Spinal cord (tissue), 10 donors: ENCODE results near the gene PKN2. TPM values are rescaled to one million over a fixed set of nuclear protein-coding genes. Genes with fewer than 3 reads are reported as not detected.
"Not testable (repeated sequence)": the region's sequence is repeated elsewhere in the genome, so short reads cannot be mapped to it uniquely, and the experiment has no call there.

Source experiments
- DNase-seq, 6 donors: peaks; one replicate each; pipeline versions ENCODE4 v3.0.0 to v3.0.0-alpha.2; 2013 to 2015; ENCODE audit warnings: low spot score in 6 of 6, low read depth in 4 of 6
- H3K27ac ChIP-seq: one replicate; pipeline ENCODE4 v1.5.1; 2013; ENCODE audit warnings: low read depth, low read length, control low read depth
- H3K27me3 ChIP-seq: one replicate; pipeline ENCODE4 v1.6.1; 2013; ENCODE audit warnings: low read length; ENCODE audit not compliant: control insufficient read depth, insufficient read depth
- H3K36me3 ChIP-seq: one replicate; pipeline ENCODE4 v1.6.1; 2013; ENCODE audit warnings: low read length; ENCODE audit not compliant: control insufficient read depth, insufficient read depth
- H3K4me1 ChIP-seq: one replicate; pipeline ENCODE4 v1.6.1; 2013; ENCODE audit warnings: low read length; ENCODE audit not compliant: control insufficient read depth, insufficient read depth
- H3K4me3 ChIP-seq: one replicate; pipeline ENCODE4 v1.5.1; 2013; ENCODE audit warnings: low read depth, low read length, control low read depth
- H3K9me3 ChIP-seq: one replicate; pipeline ENCODE4 v1.6.1; 2013; ENCODE audit warnings: low read length; ENCODE audit not compliant: control insufficient read depth, insufficient read depth
- WGBS: methylation state at CpG from one replicate; pipeline ENCODE4 v1.1.5; 2013; ENCODE audit warnings: missing lambda C conversion rate; ENCODE audit not compliant: insufficient coverage; 5-methylcytosine and 5-hydroxymethylcytosine counted together
- polyA plus RNA-seq, 2 donors: library from polyadenylated mRNA; unstranded; fragments of 120-200 nt; gene quantifications; one replicate each; pipeline ENCODE4 v1.2.1, GENCODE V29; 2013; ENCODE audit not compliant: insufficient read length in 2 of 2
- total RNA-seq, 2 donors: library from RNA; depleted of rRNA in 1 of 2; stranded (reverse); fragments of 120-200 nt in 1 of 2; fragments of >200 nt in 1 of 2; gene quantifications; one replicate each; pipeline versions ENCODE4 v1.2.3 to v1.2.4, GENCODE V29; 2013 to 2014
- donor health status: healthy.

PKN2 gene
- total and polyA plus RNA-seq, 4 donors, result 31.8 to 54.8 (median 39.7) TPM

DNA sequence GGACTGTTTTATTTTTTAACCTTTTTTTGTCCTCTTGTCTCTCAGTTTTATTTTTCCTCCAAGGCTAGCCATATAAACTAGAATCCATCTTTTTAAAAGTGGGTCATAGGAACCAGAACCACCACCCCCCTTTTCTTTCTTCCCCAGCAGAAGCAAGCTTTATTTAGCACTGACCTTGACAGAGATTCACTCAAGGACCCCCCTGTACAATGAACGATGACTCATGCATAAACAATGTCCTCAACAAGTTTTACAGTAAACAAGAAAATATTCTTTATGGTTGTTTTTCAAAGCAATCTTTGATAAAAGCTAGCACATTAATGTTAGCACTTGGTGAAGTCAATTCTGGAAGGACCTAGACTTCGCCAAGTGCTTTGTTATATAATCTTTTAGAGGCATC, 14.1 kb downstream of the PKN2 start:
- H3K4me1 ChIP-seq, result no peaks in the 10 kb centered on the region
- H3K9me3 ChIP-seq, result no peaks in the 10 kb centered on the region
- no peak for DNase-seq
- H3K4me3 ChIP-seq, result no peak overlapping the region
- H3K36me3 ChIP-seq, result no peaks in the 10 kb centered on the region
- H3K27me3 ChIP-seq, result no peaks in the 10 kb centered on the region
- no CpG with 5 or more reads among the region's 2 CpGs for WGBS
- no peak overlapping the region for H3K27ac ChIP-seq

DNA sequence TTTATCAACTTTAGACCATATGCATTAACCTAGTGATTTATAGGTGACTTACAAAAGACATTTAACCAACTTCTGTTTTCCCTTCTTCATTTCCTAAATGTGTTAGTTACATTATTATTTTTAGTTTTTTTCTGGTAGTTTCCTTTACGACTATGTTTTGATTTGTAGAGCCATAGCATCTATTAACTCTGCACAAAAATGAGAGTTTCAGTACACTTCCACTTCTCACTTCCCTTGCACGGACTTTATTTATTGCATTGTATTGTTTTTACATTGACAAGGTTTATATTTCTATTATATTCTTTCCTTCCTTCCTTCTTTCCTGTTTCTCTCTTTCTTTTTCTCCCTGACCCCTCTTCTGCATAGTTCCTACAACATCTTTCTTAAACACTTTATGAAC, 14.7 kb downstream of the PKN2 start:
- Histone ChIP-seq H3K27me3 (no peaks in the 10 kb centered on the region), H3K4me3 (no peak overlapping the region), H3K9me3 (no peaks in the 10 kb centered on the region), H3K36me3 (no peaks in the 10 kb centered on the region), H3K4me1 (no peaks in the 10 kb centered on the region), H3K27ac (no peak overlapping the region)
- DNase-seq, result no peak
- WGBS, result no CpG with 5 or more reads among the region's 2 CpGs

- no peaks in the 10 kb centered on the region for H3K36me3 ChIP-seq
These were observed 16.4 kb downstream of the PKN2 start for GRCh38 chr1:88700425-88701013.

GRCh38 chr1:88701275-88701674, 17.2 kb downstream of the PKN2 start:
- no CpG with 5 or more reads among the region's 2 CpGs for WGBS
- no peak for DNase-seq
- H3K27ac ChIP-seq, result no peak overlapping the region
- no peaks in the 10 kb centered on the region for H3K9me3 ChIP-seq
- no peaks in the 10 kb centered on the region for H3K27me3 ChIP-seq
- H3K36me3 ChIP-seq, result no peaks in the 10 kb centered on the region
- H3K4me3 ChIP-seq, result no peak overlapping the region
- no peaks in the 10 kb centered on the region for H3K4me1 ChIP-seq

More at GRCh38 chr1:88700425-88701013, 16.4 kb downstream of the PKN2 start:
- Histone ChIP-seq H3K4me1 (no peaks in the 10 kb centered on the region), H3K4me3 (no peak overlapping the region), H3K27ac (no peak overlapping the region), H3K9me3 (no peaks in the 10 kb centered on the region), H3K27me3 (no peaks in the 10 kb centered on the region)
- DNase-seq, result no peak
- WGBS, result 88% methylated on average over 1 of the region's 5 CpGs

- not testable (repeated sequence) for H3K27ac ChIP-seq, DNase-seq, H3K9me3 ChIP-seq, H3K4me1 ChIP-seq, H3K4me3 ChIP-seq, H3K36me3 ChIP-seq, H3K27me3 ChIP-seq
- 97% methylated on average over 3 of the region's 5 CpGs for WGBS
These were observed 17.7 kb downstream of the PKN2 start for GRCh38 chr1:88701793-88702192.

- no peaks in the 10 kb centered on the region for H3K4me1 ChIP-seq
- H3K27me3 ChIP-seq, result no peaks in the 10 kb centered on the region
- no peaks in the 10 kb centered on the region for H3K9me3 ChIP-seq
- no peaks in the 10 kb centered on the region for H3K36me3 ChIP-seq
- WGBS, result no CpG with 5 or more reads among the region's 2 CpGs
- DNase-seq, result no peak
- no peak overlapping the region for H3K27ac ChIP-seq
- no peak overlapping the region for H3K4me3 ChIP-seq
These were observed 23.9 kb downstream of the PKN2 start for GRCh38 chr1:88708011-88708410.

- H3K9me3 ChIP-seq, H3K27ac ChIP-seq, H3K36me3 ChIP-seq, H3K4me1 ChIP-seq, DNase-seq, H3K4me3 ChIP-seq, H3K27me3 ChIP-seq: not testable (repeated sequence)
- WGBS, result no CpG with 5 or more reads among the region's 1 CpG
These were observed 28.8 kb downstream of the PKN2 start for GRCh38 chr1:88712907-88713306.

GRCh38 chr1:88716571-88716970, 32.5 kb downstream of the PKN2 start:
- H3K4me3 ChIP-seq, H3K27ac ChIP-seq, H3K4me1 ChIP-seq, H3K36me3 ChIP-seq, H3K27me3 ChIP-seq, DNase-seq, H3K9me3 ChIP-seq: not testable (repeated sequence)
- WGBS, result no CpG with 5 or more reads among the region's 2 CpGs

DNA sequence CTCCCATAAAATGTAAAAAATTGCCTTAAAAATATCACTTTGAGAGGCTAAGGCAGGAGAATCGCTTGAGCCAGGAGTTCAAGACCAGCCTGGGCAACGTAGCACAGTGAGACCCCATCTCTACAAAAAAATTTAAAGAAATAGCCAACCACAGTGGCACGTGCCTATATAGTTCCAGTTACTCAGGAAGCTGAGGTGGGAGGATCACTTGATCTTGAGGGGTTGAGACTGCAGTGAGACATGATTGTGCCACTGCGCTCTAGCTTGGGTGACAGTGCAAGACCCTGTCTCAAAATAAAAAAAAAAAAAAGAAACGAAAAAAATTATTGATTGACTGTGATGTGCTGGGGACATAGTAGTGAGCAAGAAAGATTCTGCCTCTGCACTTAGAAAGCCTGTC, 38.4 kb downstream of the PKN2 start:
- WGBS, result 100% methylated on average over 2 of the region's 5 CpGs
- H3K36me3 ChIP-seq, result no peaks in the 10 kb centered on the region
- H3K27ac ChIP-seq, result no peak overlapping the region
- no peak overlapping the region for H3K4me3 ChIP-seq
- no peaks in the 10 kb centered on the region for H3K9me3 ChIP-seq
- no peaks in the 10 kb centered on the region for H3K4me1 ChIP-seq
- H3K27me3 ChIP-seq, result no peaks in the 10 kb centered on the region
- DNase-seq, result no peak

- Histone ChIP-seq H3K9me3 (no peaks in the 10 kb centered on the region), H3K4me3 (no peak overlapping the region), H3K27ac (no peak overlapping the region), H3K36me3 (no peaks in the 10 kb centered on the region), H3K27me3 (no peaks in the 10 kb centered on the region), H3K4me1 (no peaks in the 10 kb centered on the region)
- no peak for DNase-seq
These were observed 42.6 kb downstream of the PKN2 start for GRCh38 chr1:88726697-88727096.
